Fibroblast of skin of right quadriceps (primary cell): ENCODE data around the gene KLHDC2.
"Not testable (repeated sequence)": the region's sequence is repeated elsewhere in the genome, so short reads cannot be mapped to it uniquely, and the experiment has no call there.

Experiments used
- DNase-seq: peaks from one replicate; pipeline ENCODE4 v3.0.0-alpha.2; 2013

The KLHDC2 gene

GRCh38 chr14:49783394-49784014, 15.6 kb downstream of the KLHDC2 start:
- DNase-seq: no peak

- no peak for DNase-seq
These were observed 18.4 kb downstream of the KLHDC2 start for GRCh38 chr14:49786315-49786714.

GRCh38 chr14:49792618-49793017, 24.7 kb downstream of the KLHDC2 start:
- DNase-seq: no peak

- DNase-seq: no peak
These were observed 28.1 kb downstream of the KLHDC2 start for GRCh38 chr14:49796025-49796424.

GRCh38 chr14:49808780-49809179, 40.8 kb downstream of the KLHDC2 start:
- DNase-seq: no peak

GRCh38 chr14:49816118-49816517, 48.2 kb downstream of the KLHDC2 start:
- not testable (repeated sequence) for DNase-seq

- DNase-seq: no peak
These were observed 48.9 kb downstream of the KLHDC2 start for GRCh38 chr14:49816844-49817243.

GRCh38 chr14:49820176-49820575, 52.2 kb downstream of the KLHDC2 start:
- no peak for DNase-seq

- DNase-seq: no peak
These were observed 60.7 kb downstream of the KLHDC2 start for GRCh38 chr14:49828640-49829039.
